GM12891 (cell line): ENCODE measurements around the gene ZNF296.

Experiments used
- PAX5 ChIP-seq: IDR thresholded peaks from 2 replicates; pipeline ENCODE4 v1.6.1; 2011; ENCODE audit warnings: low read length, moderate library complexity, mild to moderate bottlenecking; ENCODE audit not compliant: insufficient read depth, severe bottlenecking
- POLR2A ChIP-seq: IDR thresholded peaks from 2 replicates; pipeline ENCODE4 v1.6.1; 2011; ENCODE audit warnings: low read depth, low read length, control low read depth
- POLR2AphosphoS5 ChIP-seq: IDR thresholded peaks from 2 replicates; pipeline ENCODE4 v1.6.1; 2011; ENCODE audit warnings: low read depth, low read length, control low read depth
- POU2F2 ChIP-seq: IDR thresholded peaks from 2 replicates; pipeline ENCODE4 v1.6.1; 2011; ENCODE audit warnings: low read depth, mild to moderate bottlenecking, control low read depth, low read length, moderate library complexity
- SPI1 ChIP-seq: IDR thresholded peaks from 2 replicates; pipeline ENCODE4 v1.6.1; 2011; ENCODE audit warnings: low read depth, low read length, control low read depth
- TAF1 ChIP-seq: IDR thresholded peaks from 2 replicates; pipeline ENCODE4 v1.6.1; 2011; ENCODE audit warnings: low read depth, low read length, control low read depth

GRCh38 chr19:45092747-45093678 lies 16.7 kb upstream of the ZNF296 start, which contains the start of gene PPP1R37:
- TF ChIP-seq POLR2A (no peak), PAX5 (peak; percentile 5), TAF1 (no peak; the same call in 1 of the 2 replicates), POLR2AphosphoS5 (no peak), POU2F2 (peak; percentile 94), SPI1 (no peak)
